Skeletal muscle tissue (tissue), 4 donors: Measurements from ENCODE around the gene ANO2. TPM values are rescaled to one million over a fixed set of nuclear protein-coding genes. Genes with fewer than 3 reads are reported as not detected.

ENCODE experiments used
- H3K27ac ChIP-seq: one replicate; pipeline ENCODE4 v1.7.0; 2013; ENCODE audit warnings: mild to moderate bottlenecking, low read depth, low read length, inconsistent platforms
- H3K27me3 ChIP-seq, 3 donors: one replicate each; pipeline ENCODE4 v1.7.0; 2013; ENCODE audit warnings: low read length in 3 of 3; ENCODE audit not compliant: control insufficient read depth in 3 of 3, insufficient read depth in 3 of 3
- H3K36me3 ChIP-seq, 3 donors: one replicate each; pipeline ENCODE4 v1.7.0; 2013; ENCODE audit warnings: low read length in 3 of 3; ENCODE audit not compliant: control insufficient read depth in 3 of 3, insufficient read depth in 3 of 3
- H3K4me1 ChIP-seq, 3 donors: one replicate each; pipeline ENCODE4 v1.7.0; 2013; ENCODE audit warnings: low read length in 3 of 3, mild to moderate bottlenecking in 3 of 3; ENCODE audit not compliant: control insufficient read depth in 3 of 3, insufficient read depth in 3 of 3
- H3K4me3 ChIP-seq, 3 donors: one replicate each; pipeline ENCODE4 v1.7.0; 2013; ENCODE audit warnings: low read length in 3 of 3
- H3K9ac ChIP-seq, 3 donors: one replicate each; pipeline ENCODE4 v1.7.0; 2013; ENCODE audit warnings: low read length in 3 of 3, mild to moderate bottlenecking in 3 of 3, moderate library complexity in 2 of 3, low read depth in 1 of 3
- H3K9me3 ChIP-seq, 3 donors: one replicate each; pipeline ENCODE4 v1.7.0; 2013; ENCODE audit warnings: low read length in 3 of 3; ENCODE audit not compliant: control insufficient read depth in 3 of 3
- total RNA-seq: library from RNA; depleted of rRNA; stranded (reverse); fragments of >200 nt; gene quantifications from one replicate; pipeline ENCODE4 v1.2.3, GENCODE V29; 2014
- donor health status: Osteomylitis.

ANO2 gene
- total RNA-seq, 1 donor from 2014 or later = 4.7 TPM

GRCh38 chr12:5710260-5710878 lies 234.7 kb downstream of the ANO2 start:
- H3K9ac ChIP-seq = no peak overlapping the region
- no peaks in the 10 kb centered on the region for H3K4me1 ChIP-seq
- no peaks in the 10 kb centered on the region for H3K36me3 ChIP-seq
- H3K4me3 ChIP-seq = no peak overlapping the region
- H3K27me3 ChIP-seq = peaks cover 0 to 4% (median 0%) of the 10 kb centered on the region in 3 donors
- H3K27ac ChIP-seq = no peak overlapping the region
- H3K9me3 ChIP-seq = no peaks in the 10 kb centered on the region

GRCh38 chr12:5708371-5708770 lies 236.7 kb downstream of the ANO2 start:
- H3K27ac ChIP-seq = no peak overlapping the region
- H3K9me3 ChIP-seq = no peaks in the 10 kb centered on the region
- no peaks in the 10 kb centered on the region for H3K4me1 ChIP-seq
- H3K27me3 ChIP-seq = peaks cover 0 to 4% (median 0%) of the 10 kb centered on the region in 3 donors
- no peaks in the 10 kb centered on the region for H3K36me3 ChIP-seq
- no peak overlapping the region for H3K4me3 ChIP-seq
- H3K9ac ChIP-seq = no peak overlapping the region

GRCh38 chr12:5706247-5706646 lies 238.8 kb downstream of the ANO2 start:
- no peaks in the 10 kb centered on the region for H3K36me3 ChIP-seq
- H3K27ac ChIP-seq = no peak overlapping the region
- H3K27me3 ChIP-seq = no peaks in the 10 kb centered on the region
- H3K9ac ChIP-seq = no peak overlapping the region
- H3K4me1 ChIP-seq = no peaks in the 10 kb centered on the region
- H3K9me3 ChIP-seq = no peaks in the 10 kb centered on the region
- H3K4me3 ChIP-seq = no peak overlapping the region

- Histone ChIP-seq H3K27ac (no peak overlapping the region), H3K9me3 (no peaks in the 10 kb centered on the region), H3K4me3 (no peak overlapping the region), H3K9ac (no peak overlapping the region), H3K36me3 (no peaks in the 10 kb centered on the region), H3K4me1 (no peaks in the 10 kb centered on the region), H3K27me3 (no peaks in the 10 kb centered on the region)
Observed at GRCh38 chr12:5705791-5706190, 239.3 kb downstream of the ANO2 start.

GRCh38 chr12:5694759-5695409 lies 250.2 kb downstream of the ANO2 start:
- no peak overlapping the region for H3K27ac ChIP-seq
- H3K4me3 ChIP-seq = no peak overlapping the region
- no peaks in the 10 kb centered on the region for H3K36me3 ChIP-seq
- no peaks in the 10 kb centered on the region for H3K27me3 ChIP-seq
- H3K9ac ChIP-seq = no peak overlapping the region
- H3K9me3 ChIP-seq = no peaks in the 10 kb centered on the region
- no peaks in the 10 kb centered on the region for H3K4me1 ChIP-seq

GRCh38 chr12:5692850-5693249 lies 252.2 kb downstream of the ANO2 start:
- Histone ChIP-seq H3K27me3 (no peaks in the 10 kb centered on the region), H3K36me3 (no peaks in the 10 kb centered on the region), H3K4me3 (no peak overlapping the region), H3K9me3 (no peaks in the 10 kb centered on the region), H3K9ac (no peak overlapping the region), H3K27ac (no peak overlapping the region), H3K4me1 (no peaks in the 10 kb centered on the region)

GRCh38 chr12:5691943-5692342 lies 253.1 kb downstream of the ANO2 start:
- H3K27ac ChIP-seq = no peak overlapping the region
- H3K27me3 ChIP-seq = no peaks in the 10 kb centered on the region
- H3K9me3 ChIP-seq = no peaks in the 10 kb centered on the region
- no peaks in the 10 kb centered on the region for H3K36me3 ChIP-seq
- H3K4me1 ChIP-seq = no peaks in the 10 kb centered on the region
- no peak overlapping the region for H3K4me3 ChIP-seq
- H3K9ac ChIP-seq = no peak overlapping the region

- Histone ChIP-seq H3K9me3 (no peaks in the 10 kb centered on the region), H3K36me3 (no peaks in the 10 kb centered on the region), H3K4me3 (no peak overlapping the region), H3K27me3 (no peaks in the 10 kb centered on the region), H3K27ac (no peak overlapping the region), H3K9ac (no peak overlapping the region), H3K4me1 (no peaks in the 10 kb centered on the region)
Observed at GRCh38 chr12:5690240-5690639, 254.8 kb downstream of the ANO2 start.

- H3K27me3 ChIP-seq = no peaks in the 10 kb centered on the region
- H3K9me3 ChIP-seq = no peaks in the 10 kb centered on the region
- H3K9ac ChIP-seq = no peak overlapping the region
- no peaks in the 10 kb centered on the region for H3K36me3 ChIP-seq
- no peak overlapping the region for H3K4me3 ChIP-seq
- H3K4me1 ChIP-seq = no peaks in the 10 kb centered on the region
- H3K27ac ChIP-seq = no peak overlapping the region
Observed at GRCh38 chr12:5689773-5690172, 255.3 kb downstream of the ANO2 start.

- H3K4me3 ChIP-seq = no peak overlapping the region
- no peaks in the 10 kb centered on the region for H3K36me3 ChIP-seq
- H3K27me3 ChIP-seq = no peaks in the 10 kb centered on the region
- H3K4me1 ChIP-seq = no peaks in the 10 kb centered on the region
- no peak overlapping the region for H3K27ac ChIP-seq
- H3K9me3 ChIP-seq = no peaks in the 10 kb centered on the region
- H3K9ac ChIP-seq = no peak overlapping the region
Observed at GRCh38 chr12:5688226-5688625, 256.8 kb downstream of the ANO2 start.
